Measurements from ENCODE around the gene NEK8. TPM values are rescaled to one million over a fixed set of nuclear protein-coding genes. Genes with fewer than 3 reads are reported as not detected.

Gene NEK8
- total RNA-seq, 1 donor from 2014 or later = 0.52 TPM

GRCh38 chr17:28724500-28725165 is 4.0 kb upstream of the NEK8 start:
- Histone ChIP-seq H3K9ac (ENCODE audit: low read depth in 1 of 3, low read length in 3 of 3) (no peak overlapping the region), H3K4me3 (ENCODE audit: low read length in 3 of 3) (no peak overlapping the region), H3K27me3 (ENCODE audit: control insufficient read depth in 3 of 3, insufficient read depth in 3 of 3, low read length in 3 of 3) (peaks cover 0 to 4% (median 0%) of the 10 kb centered on the region in 3 donors), H3K4me1 (ENCODE audit: control insufficient read depth in 3 of 3, insufficient read depth in 3 of 3, low read length in 3 of 3) (peaks cover 51 to 59% (median 52%) of the 10 kb centered on the region in 3 donors), H3K9me3 (ENCODE audit: control insufficient read depth in 3 of 3, low read length in 3 of 3) (no peaks in the 10 kb centered on the region), H3K27ac (ENCODE audit: low read depth, low read length) (no peak overlapping the region), H3K36me3 (ENCODE audit: control insufficient read depth in 3 of 3, insufficient read depth in 3 of 3, low read length in 3 of 3) (peaks cover 28 to 31% (median 31%) of the 10 kb centered on the region in 3 donors)

GRCh38 chr17:28725166-28725659 is 3.4 kb upstream of the NEK8 start:
- peak overlapping the region in 2 of 3 donors; percentile 56 to 69 for H3K9ac ChIP-seq (ENCODE audit: low read depth in 1 of 3, low read length in 3 of 3)
- H3K4me1 ChIP-seq (ENCODE audit: control insufficient read depth in 3 of 3, insufficient read depth in 3 of 3, low read length in 3 of 3) = peaks cover 47 to 55% (median 52%) of the 10 kb centered on the region in 3 donors
- peak overlapping the region in 2 of 3 donors; percentile 48 to 68 for H3K4me3 ChIP-seq (ENCODE audit: low read length in 3 of 3)
- H3K27me3 ChIP-seq (ENCODE audit: control insufficient read depth in 3 of 3, insufficient read depth in 3 of 3, low read length in 3 of 3) = peaks cover 0 to 4% (median 0%) of the 10 kb centered on the region in 3 donors
- peaks cover 28 to 31% (median 31%) of the 10 kb centered on the region in 3 donors for H3K36me3 ChIP-seq (ENCODE audit: control insufficient read depth in 3 of 3, insufficient read depth in 3 of 3, low read length in 3 of 3)
- H3K9me3 ChIP-seq (ENCODE audit: control insufficient read depth in 3 of 3, low read length in 3 of 3) = no peaks in the 10 kb centered on the region
- H3K27ac ChIP-seq (ENCODE audit: low read depth, low read length) = no peak overlapping the region

DNA sequence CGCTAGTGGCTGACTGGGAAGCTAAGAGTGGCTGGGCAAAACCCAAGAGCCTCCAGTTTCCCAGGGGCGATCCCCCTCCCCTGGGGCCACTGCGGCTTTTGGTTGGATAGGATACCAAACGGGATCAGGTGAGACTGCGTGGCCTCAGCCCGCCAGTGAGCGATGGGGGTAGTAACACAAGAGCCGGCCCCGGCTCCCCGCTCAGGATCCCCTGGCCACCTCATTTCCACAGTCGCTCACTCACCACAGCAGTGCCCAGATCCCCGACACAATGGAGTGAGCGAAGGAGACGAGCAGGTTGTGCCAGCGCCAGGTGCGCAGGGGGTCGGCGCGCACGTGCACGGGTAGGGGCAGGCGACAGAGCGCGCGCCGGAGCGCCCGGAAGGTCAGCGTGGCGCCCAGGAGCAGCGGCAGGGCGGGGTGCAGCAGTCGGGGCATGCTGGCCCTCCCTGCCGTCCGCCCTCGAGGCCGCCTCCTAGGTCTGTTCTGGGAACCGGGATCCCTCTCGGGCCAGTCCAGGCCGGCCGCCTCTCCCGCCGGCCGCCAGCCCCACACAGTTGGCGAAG is 2.8 kb upstream of the NEK8 start:
- H3K4me1 ChIP-seq (ENCODE audit: control insufficient read depth in 3 of 3, insufficient read depth in 3 of 3, low read length in 3 of 3) = peaks cover 42 to 50% (median 47%) of the 10 kb centered on the region in 3 donors
- H3K9ac ChIP-seq (ENCODE audit: low read depth in 1 of 3, low read length in 3 of 3) = peak overlapping the region in 2 of 3 donors; percentile 56 to 69
- H3K9me3 ChIP-seq (ENCODE audit: control insufficient read depth in 3 of 3, low read length in 3 of 3) = no peaks in the 10 kb centered on the region
- H3K27ac ChIP-seq (ENCODE audit: low read depth, low read length) = peak overlapping the region; percentile 25
- H3K36me3 ChIP-seq (ENCODE audit: control insufficient read depth in 3 of 3, insufficient read depth in 3 of 3, low read length in 3 of 3) = peaks cover 28 to 31% (median 30%) of the 10 kb centered on the region in 3 donors
- H3K4me3 ChIP-seq (ENCODE audit: low read length in 3 of 3) = peak overlapping the region; percentile 48 to 72 (median 68)
- H3K27me3 ChIP-seq (ENCODE audit: control insufficient read depth in 3 of 3, insufficient read depth in 3 of 3, low read length in 3 of 3) = peaks cover 0 to 4% (median 0%) of the 10 kb centered on the region in 3 donors

DNA sequence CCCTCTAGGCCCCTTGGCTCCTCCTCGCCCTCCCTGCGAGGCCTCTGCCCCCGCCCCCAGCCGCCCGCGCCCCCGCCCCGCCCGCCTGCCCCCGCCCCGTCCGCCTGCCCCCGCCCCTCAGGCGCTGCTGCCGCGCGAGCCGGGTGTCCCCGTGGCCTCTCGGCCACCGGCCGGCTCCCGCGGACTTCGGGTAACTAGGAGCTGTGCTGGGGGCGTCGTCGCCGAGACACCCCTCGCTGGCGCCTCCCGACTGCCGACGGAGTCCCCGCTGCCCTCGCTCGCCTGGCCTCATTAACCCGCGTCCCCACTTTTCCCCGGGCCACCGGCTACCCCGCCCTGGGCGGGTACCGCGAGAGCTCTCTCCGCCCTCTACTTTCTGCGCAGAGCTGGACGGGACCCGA is 2.4 kb upstream of the NEK8 start, which contains the start of gene TLCD1:
TLCD1 (minus strand) TSS at position 8 of the 401 bp plus-strand sequence. CDS start 136 bp downstream, outside the sequence.
- Histone ChIP-seq H3K9ac (ENCODE audit: low read depth in 1 of 3, low read length in 3 of 3) (peak within 1 kb of the TSS; percentile 20 to 69 (median 62)), H3K36me3 (ENCODE audit: control insufficient read depth in 3 of 3, insufficient read depth in 3 of 3, low read length in 3 of 3) (peaks cover 28 to 30% (median 29%) of the 10 kb centered on the region in 3 donors), H3K27ac (ENCODE audit: low read depth, low read length) (peak within 1 kb of the TSS; percentile 25), H3K4me3 (ENCODE audit: low read length in 3 of 3) (peak within 1 kb of the TSS; percentile 68 to 73 (median 70)), H3K4me1 (ENCODE audit: control insufficient read depth in 3 of 3, insufficient read depth in 3 of 3, low read length in 3 of 3) (peaks cover 37 to 45% (median 42%) of the 10 kb centered on the region in 3 donors), H3K9me3 (ENCODE audit: control insufficient read depth in 3 of 3, low read length in 3 of 3) (no peaks in the 10 kb centered on the region), H3K27me3 (ENCODE audit: control insufficient read depth in 3 of 3, insufficient read depth in 3 of 3, low read length in 3 of 3) (peaks cover 0 to 4% (median 0%) of the 10 kb centered on the region in 3 donors)

DNA sequence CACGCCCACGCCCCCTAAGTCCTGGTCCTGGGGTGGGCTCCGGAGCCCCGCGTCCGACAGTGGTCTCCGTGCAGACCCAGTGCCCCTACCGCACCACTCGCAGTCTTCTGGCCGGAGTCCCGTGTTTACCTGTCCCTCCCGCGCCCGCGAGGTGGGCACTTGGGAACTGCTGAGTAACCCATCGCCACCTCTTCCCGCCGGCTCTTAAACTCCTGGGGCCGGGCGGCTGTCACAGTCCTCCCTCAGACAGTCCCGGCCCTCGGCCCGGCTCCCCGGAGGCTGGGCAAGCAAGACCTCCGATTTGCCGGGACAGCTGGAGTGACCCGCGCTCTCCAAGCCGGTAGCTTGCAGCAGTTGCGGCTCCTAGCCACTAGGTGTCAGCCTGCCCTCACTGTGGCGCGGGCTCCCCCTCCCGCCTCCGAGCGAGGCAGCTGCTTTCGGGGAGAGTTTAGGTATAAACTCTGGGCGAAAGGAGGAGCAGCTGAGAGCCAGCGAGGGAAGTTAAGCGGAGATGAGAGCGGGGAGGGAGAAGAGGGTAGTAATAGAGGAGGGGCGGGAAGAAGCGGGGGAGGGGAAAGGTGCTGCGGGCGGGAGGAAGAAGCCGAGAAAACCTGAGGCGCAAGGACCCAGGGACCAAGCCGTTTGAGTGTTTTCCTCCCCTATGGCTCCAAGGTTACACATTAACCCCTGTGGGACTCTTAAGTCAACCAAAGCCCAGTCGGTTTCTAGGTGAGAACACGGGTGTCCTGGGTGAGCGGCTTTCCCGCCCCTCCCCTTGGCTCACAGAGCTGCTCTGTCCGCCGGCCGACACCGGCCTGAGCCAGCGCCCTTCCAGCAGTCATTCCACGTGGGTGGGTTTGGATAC is 1.7 kb upstream of the NEK8 start:
- peaks cover 0 to 4% (median 0%) of the 10 kb centered on the region in 3 donors for H3K27me3 ChIP-seq (ENCODE audit: control insufficient read depth in 3 of 3, insufficient read depth in 3 of 3, low read length in 3 of 3)
- H3K4me3 ChIP-seq (ENCODE audit: low read length in 3 of 3) = peak overlapping the region; percentile 68 to 73 (median 70)
- peaks cover 32 to 39% (median 36%) of the 10 kb centered on the region in 3 donors for H3K4me1 ChIP-seq (ENCODE audit: control insufficient read depth in 3 of 3, insufficient read depth in 3 of 3, low read length in 3 of 3)
- peaks cover 23 to 25% (median 24%) of the 10 kb centered on the region in 3 donors for H3K36me3 ChIP-seq (ENCODE audit: control insufficient read depth in 3 of 3, insufficient read depth in 3 of 3, low read length in 3 of 3)
- no peak overlapping the region for H3K27ac ChIP-seq (ENCODE audit: low read depth, low read length)
- peak overlapping the region; percentile 51 to 66 (median 62) for H3K9ac ChIP-seq (ENCODE audit: low read depth in 1 of 3, low read length in 3 of 3)
- no peaks in the 10 kb centered on the region for H3K9me3 ChIP-seq (ENCODE audit: control insufficient read depth in 3 of 3, low read length in 3 of 3)

DNA sequence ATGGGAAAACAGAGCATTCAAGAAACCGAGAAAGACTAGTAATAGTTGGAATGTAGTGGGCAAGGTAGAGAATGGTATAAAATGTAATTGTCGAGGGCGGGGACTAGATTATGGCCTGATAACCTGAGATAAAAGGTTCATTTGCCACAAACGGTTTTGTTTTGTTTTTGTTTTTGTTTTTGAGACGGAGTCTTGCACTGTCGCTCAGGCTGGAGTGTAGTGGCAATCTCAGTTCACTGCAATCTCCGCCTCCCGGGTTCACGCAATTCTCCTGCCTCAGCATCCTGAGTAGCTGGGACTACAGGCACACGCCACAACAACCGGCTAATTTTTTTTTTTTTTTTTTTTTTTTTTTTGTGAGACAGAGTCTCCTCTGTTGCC is 1.4 kb downstream of the NEK8 start:
- peaks cover 0 to 4% (median 0%) of the 10 kb centered on the region in 3 donors for H3K27me3 ChIP-seq (ENCODE audit: control insufficient read depth in 3 of 3, insufficient read depth in 3 of 3, low read length in 3 of 3)
- H3K4me1 ChIP-seq (ENCODE audit: control insufficient read depth in 3 of 3, insufficient read depth in 3 of 3, low read length in 3 of 3) = peaks cover 28 to 33% (median 29%) of the 10 kb centered on the region in 3 donors
- H3K27ac ChIP-seq (ENCODE audit: low read depth, low read length) = no peak overlapping the region
- H3K9ac ChIP-seq (ENCODE audit: low read depth in 1 of 3, low read length in 3 of 3) = no peak overlapping the region
- H3K4me3 ChIP-seq (ENCODE audit: low read length in 3 of 3) = no peak overlapping the region
- no peaks in the 10 kb centered on the region for H3K9me3 ChIP-seq (ENCODE audit: control insufficient read depth in 3 of 3, low read length in 3 of 3)
- H3K36me3 ChIP-seq (ENCODE audit: control insufficient read depth in 3 of 3, insufficient read depth in 3 of 3, low read length in 3 of 3) = peaks cover 0 to 1% (median 0%) of the 10 kb centered on the region in 3 donors

- peaks cover 0 to 1% (median 0%) of the 10 kb centered on the region in 3 donors for H3K36me3 ChIP-seq (ENCODE audit: control insufficient read depth in 3 of 3, insufficient read depth in 3 of 3, low read length in 3 of 3)
- peaks cover 7 to 10% (median 8%) of the 10 kb centered on the region in 3 donors for H3K4me1 ChIP-seq (ENCODE audit: control insufficient read depth in 3 of 3, insufficient read depth in 3 of 3, low read length in 3 of 3)
- H3K4me3 ChIP-seq (ENCODE audit: low read length in 3 of 3) = no peak overlapping the region
- H3K9me3 ChIP-seq (ENCODE audit: control insufficient read depth in 3 of 3, low read length in 3 of 3) = no peaks in the 10 kb centered on the region
- no peak overlapping the region for H3K27ac ChIP-seq (ENCODE audit: low read depth, low read length)
- H3K9ac ChIP-seq (ENCODE audit: low read depth in 1 of 3, low read length in 3 of 3) = no peak overlapping the region
- no peaks in the 10 kb centered on the region for H3K27me3 ChIP-seq (ENCODE audit: control insufficient read depth in 3 of 3, insufficient read depth in 3 of 3, low read length in 3 of 3)
Measured at GRCh38 chr17:28733346-28733745, 4.8 kb downstream of the NEK8 start.

GRCh38 chr17:28734712-28735241 is 6.2 kb downstream of the NEK8 start:
- Histone ChIP-seq H3K27me3 (ENCODE audit: control insufficient read depth in 3 of 3, insufficient read depth in 3 of 3, low read length in 3 of 3) (no peaks in the 10 kb centered on the region), H3K9me3 (ENCODE audit: control insufficient read depth in 3 of 3, low read length in 3 of 3) (no peaks in the 10 kb centered on the region), H3K9ac (ENCODE audit: low read depth in 1 of 3, low read length in 3 of 3) (no peak overlapping the region), H3K27ac (ENCODE audit: low read depth, low read length) (no peak overlapping the region), H3K36me3 (ENCODE audit: control insufficient read depth in 3 of 3, insufficient read depth in 3 of 3, low read length in 3 of 3) (peaks cover 0 to 1% (median 0%) of the 10 kb centered on the region in 3 donors), H3K4me3 (ENCODE audit: low read length in 3 of 3) (no peak overlapping the region), H3K4me1 (ENCODE audit: control insufficient read depth in 3 of 3, insufficient read depth in 3 of 3, low read length in 3 of 3) (peaks cover 4 to 7% (median 5%) of the 10 kb centered on the region in 3 donors)

DNA sequence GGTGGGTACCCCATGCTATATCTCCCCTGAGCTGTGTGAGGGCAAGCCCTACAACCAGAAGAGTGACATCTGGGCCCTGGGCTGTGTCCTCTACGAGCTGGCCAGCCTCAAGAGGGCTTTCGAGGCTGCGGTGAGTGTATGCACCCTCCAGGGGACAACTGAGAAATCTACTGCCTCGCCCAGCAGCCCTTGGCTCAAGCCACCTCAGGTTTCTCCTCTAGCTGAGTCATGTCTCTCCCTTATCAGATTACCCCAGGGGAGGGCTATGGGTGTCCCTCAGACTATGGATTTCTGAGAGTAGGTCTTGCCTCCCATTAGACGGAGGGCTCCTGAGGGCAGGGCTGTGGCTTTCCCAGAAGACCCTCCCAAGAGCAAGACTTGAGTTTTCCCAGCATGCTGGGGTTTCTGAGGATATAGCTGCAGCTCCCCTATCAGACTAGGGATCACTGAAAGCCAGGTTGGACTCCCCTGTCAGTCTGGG is 6.7 kb downstream of the NEK8 start:
- Histone ChIP-seq H3K4me1 (ENCODE audit: control insufficient read depth in 3 of 3, insufficient read depth in 3 of 3, low read length in 3 of 3) (peaks cover 4 to 7% (median 5%) of the 10 kb centered on the region in 3 donors), H3K4me3 (ENCODE audit: low read length in 3 of 3) (no peak overlapping the region), H3K27me3 (ENCODE audit: control insufficient read depth in 3 of 3, insufficient read depth in 3 of 3, low read length in 3 of 3) (no peaks in the 10 kb centered on the region), H3K9me3 (ENCODE audit: control insufficient read depth in 3 of 3, low read length in 3 of 3) (no peaks in the 10 kb centered on the region), H3K9ac (ENCODE audit: low read depth in 1 of 3, low read length in 3 of 3) (no peak overlapping the region), H3K27ac (ENCODE audit: low read depth, low read length) (no peak overlapping the region), H3K36me3 (ENCODE audit: control insufficient read depth in 3 of 3, insufficient read depth in 3 of 3, low read length in 3 of 3) (peaks cover 0 to 1% (median 0%) of the 10 kb centered on the region in 3 donors)
